GM12801 (cell line): ENCODE results near the gene PSAPL1.

Experiments used
- TF ChIP-seq, protein P1 (sequence below): IDR thresholded peaks from one replicate; pipeline ENCODE4 v1.5.1; 2011; ENCODE audit warnings: control low read depth; ENCODE audit not compliant: insufficient read length; ENCODE audit errors: extremely low read depth

PSAPL1 gene

DNA sequence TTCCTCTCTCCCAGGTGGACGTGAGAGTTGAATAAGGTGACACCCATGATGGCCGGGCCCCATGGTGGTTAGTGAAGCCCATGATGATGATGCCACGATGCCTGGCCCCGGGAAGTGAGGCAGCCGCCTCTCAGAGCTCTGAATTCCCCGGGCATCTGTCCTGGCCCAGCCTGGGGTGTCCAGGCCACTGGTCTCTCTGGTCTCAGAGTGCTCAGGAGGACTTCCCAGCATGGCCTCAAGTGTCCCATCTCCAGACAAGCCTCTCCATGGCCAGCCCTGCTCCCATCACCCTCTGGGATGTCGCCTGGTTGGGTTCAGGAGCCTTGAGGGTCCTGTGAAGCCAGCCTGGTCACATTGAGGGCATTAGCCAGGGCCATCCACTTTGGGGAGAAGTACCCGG, 24.7 kb upstream of the PSAPL1 start:
- TF ChIP-seq, protein P1, sequence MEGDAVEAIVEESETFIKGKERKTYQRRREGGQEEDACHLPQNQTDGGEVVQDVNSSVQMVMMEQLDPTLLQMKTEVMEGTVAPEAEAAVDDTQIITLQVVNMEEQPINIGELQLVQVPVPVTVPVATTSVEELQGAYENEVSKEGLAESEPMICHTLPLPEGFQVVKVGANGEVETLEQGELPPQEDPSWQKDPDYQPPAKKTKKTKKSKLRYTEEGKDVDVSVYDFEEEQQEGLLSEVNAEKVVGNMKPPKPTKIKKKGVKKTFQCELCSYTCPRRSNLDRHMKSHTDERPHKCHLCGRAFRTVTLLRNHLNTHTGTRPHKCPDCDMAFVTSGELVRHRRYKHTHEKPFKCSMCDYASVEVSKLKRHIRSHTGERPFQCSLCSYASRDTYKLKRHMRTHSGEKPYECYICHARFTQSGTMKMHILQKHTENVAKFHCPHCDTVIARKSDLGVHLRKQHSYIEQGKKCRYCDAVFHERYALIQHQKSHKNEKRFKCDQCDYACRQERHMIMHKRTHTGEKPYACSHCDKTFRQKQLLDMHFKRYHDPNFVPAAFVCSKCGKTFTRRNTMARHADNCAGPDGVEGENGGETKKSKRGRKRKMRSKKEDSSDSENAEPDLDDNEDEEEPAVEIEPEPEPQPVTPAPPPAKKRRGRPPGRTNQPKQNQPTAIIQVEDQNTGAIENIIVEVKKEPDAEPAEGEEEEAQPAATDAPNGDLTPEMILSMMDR = no peak

DNA sequence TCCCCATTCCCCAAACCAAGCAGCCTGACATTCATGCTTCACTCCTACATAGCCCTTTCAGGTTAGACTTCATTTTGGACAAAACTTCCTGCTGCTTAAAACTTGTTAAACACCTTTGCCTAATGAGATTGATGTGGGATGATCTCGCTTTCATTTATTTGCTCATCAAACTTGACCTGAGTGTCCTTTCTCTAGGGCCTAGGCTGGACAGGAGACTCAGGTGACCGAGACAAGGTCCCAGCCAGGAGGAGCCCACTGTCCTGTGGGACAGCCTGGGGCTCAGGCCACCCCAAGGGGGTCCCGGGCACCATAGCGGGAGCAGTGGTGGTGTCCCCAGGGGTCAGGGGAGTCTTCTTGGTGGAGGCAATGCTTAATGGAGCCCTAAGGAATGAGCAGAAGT, 23.7 kb upstream of the PSAPL1 start:
- TF ChIP-seq, protein P1 = no peak

DNA sequence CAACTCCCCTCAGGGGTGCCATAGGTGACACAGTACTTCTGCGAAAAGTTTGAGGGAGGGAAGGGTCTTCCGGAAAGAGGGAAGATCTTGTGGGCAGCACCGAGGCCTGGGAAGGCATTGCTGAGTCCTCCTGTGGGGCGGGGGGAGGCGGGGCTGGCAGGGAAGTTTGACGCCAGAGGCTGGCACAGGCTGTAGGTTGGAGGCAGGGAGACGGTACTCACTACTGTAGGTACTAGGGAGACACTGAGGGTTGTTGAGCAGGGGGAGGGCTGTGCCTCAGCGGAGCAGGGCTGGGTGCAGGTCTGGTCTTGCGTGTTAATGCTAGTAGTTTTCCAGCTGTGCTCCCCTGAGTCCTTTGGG, 23.3 kb upstream of the PSAPL1 start:
- TF ChIP-seq, protein P1 = no peak

DNA sequence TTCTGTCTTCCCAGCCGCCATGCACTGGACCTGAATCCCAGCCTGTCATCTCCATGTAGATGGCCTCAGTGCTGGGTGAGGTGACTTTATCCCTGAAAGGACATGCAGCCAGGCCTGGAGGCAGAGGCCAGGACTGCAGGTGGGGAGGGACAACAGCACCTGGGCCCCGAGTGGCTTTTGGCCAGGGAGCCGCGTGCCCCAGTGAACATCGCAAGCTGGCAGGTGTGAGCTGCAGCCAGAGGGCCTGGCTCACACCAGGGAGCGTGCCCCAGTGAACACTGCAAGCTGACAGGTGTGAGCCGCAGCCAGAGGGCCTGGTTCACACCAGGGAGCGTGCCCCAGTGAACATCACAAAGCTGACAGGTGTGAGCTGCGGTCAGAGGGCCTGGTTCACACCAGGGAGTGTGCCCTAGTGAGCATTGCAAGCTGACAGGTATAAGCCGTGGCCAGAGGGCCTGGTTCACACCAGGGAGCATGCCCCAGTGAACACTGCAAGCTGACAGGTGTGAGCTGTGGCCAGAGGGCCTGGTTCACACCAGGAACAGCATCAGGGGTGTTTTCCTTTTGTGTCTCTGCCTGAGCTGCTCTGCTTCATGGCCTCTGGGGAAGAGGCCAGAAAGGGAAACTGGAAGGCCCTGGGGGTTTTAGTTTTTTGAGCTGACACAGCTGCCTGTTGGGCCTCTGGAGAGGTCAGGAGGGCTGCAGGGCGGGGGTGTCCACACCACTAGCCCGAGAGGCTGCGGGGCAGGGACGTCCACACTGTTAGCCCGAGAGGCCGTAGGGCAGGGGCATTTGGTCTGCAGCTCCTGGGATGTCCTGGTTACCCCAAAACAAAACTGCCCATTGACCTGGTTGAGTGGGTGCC, 22.7 kb upstream of the PSAPL1 start:
- TF ChIP-seq, protein P1 = no peak

DNA sequence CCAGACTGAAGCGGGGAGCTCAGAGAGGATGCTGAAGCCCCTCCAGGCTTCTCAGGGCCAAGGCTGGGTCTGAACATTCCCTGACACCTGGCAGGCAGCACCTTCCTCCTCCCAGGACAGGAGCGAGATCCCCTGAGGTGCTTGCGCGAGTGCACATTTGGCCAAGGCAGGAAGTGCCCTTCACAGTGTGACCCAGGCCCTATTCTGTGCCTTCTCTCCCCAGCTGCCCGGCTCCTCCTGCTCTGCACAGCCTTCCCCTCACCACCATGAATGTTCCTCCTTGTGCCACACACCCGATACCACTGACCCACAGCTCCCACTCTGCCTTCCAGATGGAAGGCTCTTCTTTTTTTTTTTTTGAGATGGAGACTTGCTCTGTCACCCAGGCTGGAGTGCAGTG, 17.1 kb upstream of the PSAPL1 start:
- TF ChIP-seq, protein P1 = no peak

DNA sequence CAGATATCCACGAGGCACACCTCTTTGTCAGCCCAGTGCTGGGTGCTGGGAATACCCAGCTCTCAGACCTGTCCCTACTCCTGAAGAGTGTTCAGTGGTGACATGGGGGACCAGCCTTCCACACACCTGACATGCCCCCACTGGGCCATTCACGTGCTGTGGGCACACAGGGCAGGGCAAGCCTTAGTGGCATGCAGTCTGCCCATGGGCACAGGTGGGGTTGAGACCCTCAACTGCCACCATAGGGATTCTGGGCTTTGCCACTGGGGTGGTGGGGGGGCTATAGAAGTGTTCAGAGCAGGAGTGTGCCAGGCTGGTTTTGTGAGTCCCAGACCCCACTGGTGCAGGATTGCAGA, 16.7 kb upstream of the PSAPL1 start:
- TF ChIP-seq, protein P1 = no peak

DNA sequence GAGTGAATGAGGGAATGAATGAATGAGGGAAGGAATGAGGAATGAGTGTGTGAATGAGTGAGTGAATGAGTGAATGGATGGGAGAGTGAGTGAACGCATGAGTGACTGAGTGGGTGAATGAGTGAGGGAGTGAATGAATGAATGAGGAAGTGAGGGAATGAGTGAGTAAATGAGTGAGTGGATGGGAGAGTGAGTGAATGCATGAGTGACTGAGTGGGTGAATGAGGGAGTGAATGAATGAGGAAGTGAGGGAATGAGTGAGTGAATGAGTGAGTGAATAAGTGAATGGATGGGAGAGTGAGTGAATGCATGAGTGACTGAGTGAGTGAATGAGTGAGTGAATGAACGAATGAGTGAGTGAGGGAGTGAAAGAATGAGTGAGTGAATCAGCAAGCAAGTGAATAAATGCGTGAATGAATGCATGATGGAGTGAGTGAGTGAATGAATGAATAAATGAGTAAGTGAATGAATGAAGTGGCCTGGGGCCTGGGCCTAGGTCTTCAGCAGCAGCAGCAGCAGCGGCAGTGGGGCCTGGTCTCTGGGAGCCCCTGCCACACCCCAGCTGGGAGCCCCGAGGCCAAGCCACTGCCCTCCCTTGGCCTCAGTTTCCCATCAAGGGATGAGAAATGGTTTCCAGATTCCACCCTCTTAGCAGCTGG, 16.2 kb upstream of the PSAPL1 start:
- TF ChIP-seq, protein P1 = no peak
